HepG2 (cell line): ENCODE data around the gene PPP1R12B. TPM values are rescaled to one million over a fixed set of nuclear protein-coding genes. Genes with fewer than 3 reads are reported as not detected.

ENCODE experiments used
- ATAC-seq: fragments of 200-7000 bp; cut with Tn5 transposase; 3 replicates; pipeline ENCODE4 v1.9.1; 2020; ENCODE audit warnings: mild to moderate bottlenecking, moderate library complexity
- BruUV-seq: library from RNA; stranded (reverse); fragments of 400-500 nt; replicated peaks from 2 replicates; lab custom pipeline; 2021; lab: Mats Ljungman, UMichigan
- CTCF ChIA-PET: fragments of 300-600 bp; formaldehyde crosslinking; extraction: SDS; loops from one replicate; lab custom pipeline; 2021; ENCODE audit warnings: low total read pairs, inconsistent platforms, low intra/inter-chr PET ratio; lab: Yijun Ruan, JAX
- POLR2A ChIA-PET: fragments of 350-600 bp; sonication (Branson Sonifier 250); formaldehyde crosslinking; loops from one replicate; lab custom pipeline; 2020; ENCODE audit warnings: antibody characterized with exemption, inconsistent platforms; lab: Yijun Ruan, JAX
- DNase-seq: peaks from one replicate; pipeline ENCODE4 v3.0.0-alpha.2; 2015; ENCODE audit warnings: low spot score
- FAIRE-seq: peaks from 3 replicates; lab custom pipeline; 2011; peaks lifted over from hg19 to GRCh38; lab: Jason Lieb, UNC
- H2AFZ ChIP-seq: one replicate; pipeline ENCODE4 v1.6.1; 2011; ENCODE audit warnings: low read length, inconsistent platforms
- H3K27ac ChIP-seq: fragments of 300-600 bp; 3 replicates; pipeline ENCODE4 v1.8.0; 2011; ENCODE audit warnings: mixed run types, mild to moderate bottlenecking, mixed read lengths, low read length, inconsistent platforms; ENCODE audit not compliant: insufficient read depth; ENCODE audit errors: extremely low read length
- H3K27me3 ChIP-seq, 2 experiments: fragments of 200-600 bp in 1 of 2; 2 replicates in 1 of 2; 3 replicates in 1 of 2; pipeline versions ENCODE4 v1.6.0 to v1.8.0; 2011; ENCODE audit warnings: low read length in 2 of 2, mild to moderate bottlenecking in 2 of 2, moderate library complexity in 2 of 2, inconsistent platforms in 1 of 2; ENCODE audit not compliant: insufficient read depth in 2 of 2, control insufficient read depth in 1 of 2
- H3K36me3 ChIP-seq, 2 experiments: fragments of 200-600 bp in 1 of 2; replicated peaks in 1 of 2; 2 replicates in 1 of 2; 3 replicates in 1 of 2; pipeline versions ENCODE4 v1.5.1 to v1.8.0; 2011; ENCODE audit warnings: low read length in 2 of 2, inconsistent platforms in 1 of 2; ENCODE audit not compliant: insufficient read depth in 2 of 2, control insufficient read depth in 1 of 2
- H3K4me1 ChIP-seq: 2 replicates; pipeline ENCODE4 v1.5.1; 2012; ENCODE audit warnings: low read length, inconsistent platforms; ENCODE audit not compliant: insufficient read depth
- H3K4me2 ChIP-seq: 2 replicates; pipeline ENCODE4 v1.6.0; 2011; ENCODE audit warnings: low read depth, low read length, inconsistent platforms
- H3K4me3 ChIP-seq, 3 experiments: fragments of 200-600 bp in 1 of 3; sonication (generic), shearing (Covaris generic) in 1 of 3; replicated peaks in 1 of 3; 2 replicates each; pipeline ENCODE4 v1.5.1; 2011 to 2016; ENCODE audit warnings: low read length in 3 of 3, inconsistent platforms in 2 of 3, low read depth in 2 of 3, mild to moderate bottlenecking in 2 of 3, control low read depth in 1 of 3, mixed read lengths in 1 of 3; ENCODE audit not compliant: insufficient read depth in 1 of 3
- H3K79me2 ChIP-seq: one replicate; pipeline ENCODE4 v1.6.1; 2011; ENCODE audit warnings: low read length, inconsistent platforms; ENCODE audit not compliant: insufficient read depth
- H3K9ac ChIP-seq: 2 replicates; pipeline ENCODE4 v1.6.0; 2011; ENCODE audit warnings: mild to moderate bottlenecking, low read depth, low read length, inconsistent platforms; ENCODE audit not compliant: insufficient read depth
- H3K9me3 ChIP-seq: 2 replicates; pipeline ENCODE4 v1.5.1; 2012; ENCODE audit warnings: mild to moderate bottlenecking, low read length
- H4K20me1 ChIP-seq: 2 replicates; pipeline ENCODE4 v1.6.0; 2011; ENCODE audit warnings: inconsistent platforms, mild to moderate bottlenecking, low read length, moderate library complexity; ENCODE audit not compliant: insufficient read depth
- ATF1 ChIP-seq: IDR thresholded peaks from 2 replicates; pipeline ENCODE4 v1.6.1; 2016; ENCODE audit warnings: mild to moderate bottlenecking, control low read depth
- DDIT3 ChIP-seq: sonication (generic); formaldehyde crosslinking; IDR thresholded peaks from 2 replicates; pipeline ENCODE4 v1.4.0; 2020; ENCODE audit warnings: mild to moderate bottlenecking, missing genetic modification reagents
- FLYWCH1 ChIP-seq: sonication (generic); formaldehyde crosslinking; IDR thresholded peaks from 2 replicates; pipeline ENCODE4 v1.8.1; 2023; ENCODE audit warnings: mild to moderate bottlenecking, missing genetic modification reagents
- MLLT10 ChIP-seq: sonication (generic); formaldehyde crosslinking; IDR thresholded peaks from 2 replicates; pipeline ENCODE4 v1.4.0; 2020; ENCODE audit warnings: missing genetic modification reagents
- NBN ChIP-seq: fragments of 450-650 bp; conservative IDR thresholded peaks from 2 replicates; pipeline ENCODE4 v1.6.1; 2017
- NFE2 ChIP-seq: sonication (generic); formaldehyde crosslinking; IDR thresholded peaks from 2 replicates; pipeline ENCODE4 v1.4.0; 2020; ENCODE audit warnings: missing genetic modification reagents
- ZFY ChIP-seq: sonication (generic); formaldehyde crosslinking; IDR thresholded peaks from 2 replicates; pipeline ENCODE4 v1.4.0; 2020; ENCODE audit warnings: missing genetic modification reagents
- ZNF225 ChIP-seq: sonication (generic); formaldehyde crosslinking; IDR thresholded peaks from 2 replicates; pipeline ENCODE4 v1.4.0; 2020; ENCODE audit warnings: mild to moderate bottlenecking, missing genetic modification reagents
- ZNF282 ChIP-seq: fragments of 450-650 bp; IDR thresholded peaks from 2 replicates; pipeline ENCODE4 v1.6.1; 2018; ENCODE audit not compliant: partially characterized antibody
- ZNF317 ChIP-seq: sonication (generic); formaldehyde crosslinking; IDR thresholded peaks from 2 replicates; pipeline ENCODE4 v1.5.0; 2020; ENCODE audit warnings: mild to moderate bottlenecking, missing genetic modification reagents
- ZSCAN12 ChIP-seq: sonication (generic); formaldehyde crosslinking; IDR thresholded peaks from 2 replicates; pipeline ENCODE4 v1.9.0; 2021; ENCODE audit warnings: mild to moderate bottlenecking, missing genetic modification reagents
- WGBS: methylation state at CpG from one replicate; pipeline ENCODE4 v1.1.6; 2017; ENCODE audit warnings: low lambda C conversion rate; 5-methylcytosine and 5-hydroxymethylcytosine counted together
- in situ Hi-C: cut with HindIII; loops from 2 replicates; pipeline ENCODE4 v1.10.0; 2017; ENCODE audit warnings: low pct_unique_long_range_greater_than_20kb; ENCODE audit not compliant: extremely low pct_ligation_motif_present
- intact Hi-C: fragments of 100-400 bp; cut with micrococcal nuclease; formaldehyde crosslinking; loops from one replicate; pipeline ENCODE4 v1.10.0; 2022; ENCODE audit not compliant: unreplicated experiment
- polyA plus RNA-seq, 8 experiments: library from polyadenylated mRNA; depleted of rRNA in 3 of 8; stranded (reverse) in 7 of 8; unstranded in 1 of 8; fragments of >200 nt; fragmentation: Illumina TruSeq in 4 of 8; extraction: Trizol in 4 of 8; gene quantifications; 2 replicates each; pipeline versions ENCODE4 v1.2.1 to v1.2.3, GENCODE V29; 2011 to 2016; ENCODE audit warnings: low read depth in 4 of 8, missing spikeins in 1 of 8, mixed read lengths in 1 of 8; ENCODE audit not compliant: insufficient read depth in 1 of 8
- total RNA-seq, 5 experiments: library from RNA; depleted of rRNA; stranded (reverse); fragments of >200 nt; fragmentation: Illumina TruSeq; extraction: Trizol; gene quantifications; 2 replicates each; pipeline ENCODE4 v1.2.3, GENCODE V29; 2016; ENCODE audit warnings: low read depth in 1 of 5

Gene PPP1R12B
- total and polyA plus RNA-seq, 2 of the 13 experiments (the other 11 are each of a cell fraction or from before 2014, with no cell fraction given), result 12.0 to 13.6 TPM

DNA sequence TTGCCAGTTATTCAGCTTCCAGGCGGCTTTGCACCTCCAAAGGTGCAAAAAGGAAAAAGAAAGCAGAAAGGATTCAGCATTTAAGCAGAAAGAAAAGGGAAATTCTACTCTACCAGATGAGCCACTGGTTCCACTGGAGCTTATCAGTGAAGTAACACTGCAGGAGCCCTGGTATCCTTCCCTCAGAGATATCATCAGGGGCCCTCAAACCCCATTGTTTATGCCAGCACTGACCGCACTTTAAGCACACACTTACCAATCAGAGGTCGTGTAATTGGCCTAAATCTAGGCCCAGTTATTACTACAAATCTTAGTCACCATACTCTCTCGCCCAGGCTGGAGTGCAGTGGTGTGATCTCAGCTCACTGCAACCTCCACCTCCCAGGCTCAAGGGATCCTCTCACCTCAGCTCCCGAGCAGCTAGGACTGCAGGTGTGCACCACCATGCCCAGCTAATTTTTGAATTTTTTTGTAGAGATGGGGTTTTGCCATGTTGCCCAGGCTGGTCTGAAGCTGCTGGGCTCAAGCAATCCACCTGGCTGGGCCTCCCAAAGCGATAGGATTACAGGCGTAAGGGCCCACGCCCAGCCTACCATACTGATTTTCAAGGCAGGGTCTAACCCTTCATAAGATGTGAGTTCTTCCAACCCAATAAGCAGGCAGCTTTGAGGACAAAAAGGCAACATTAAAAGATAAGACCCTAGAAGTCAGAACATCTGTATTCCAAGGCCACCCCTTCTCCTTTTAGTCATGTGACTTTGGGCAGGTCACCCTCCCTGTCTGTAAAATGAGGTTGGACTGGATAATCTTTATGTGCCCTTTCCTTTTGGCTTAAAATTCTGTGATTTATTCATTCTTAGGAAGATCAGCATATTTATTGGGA is 236.4 kb downstream of the PPP1R12B start:
- CTCF ChIA-PET, result no interaction called here
- Histone ChIP-seq H3K27me3 (no peaks in the 10 kb centered on the region), H3K4me3 (no peak overlapping the region), H4K20me1 (no peaks in the 10 kb centered on the region), H3K4me1 (peaks cover 29% of the 10 kb centered on the region), H3K36me3 (peaks cover 2 to 15% of the 10 kb centered on the region in 2 experiments; a peak in 3 of 5 replicates), H2AFZ (no peak overlapping the region), H3K27ac (no peak overlapping the region), H3K9ac (no peak overlapping the region), H3K4me2 (no peak overlapping the region), H3K9me3 (no peaks in the 10 kb centered on the region), H3K79me2 (no peaks in the 10 kb centered on the region)
- intact Hi-C loops, result no loop called here
- DNase-seq, result no peak
- POLR2A ChIA-PET, result no interaction called here
- in situ Hi-C loops, result no loop called here
- no peak for TF ChIP-seq ZFY (CRISPR knock-in tag)
- no peak for TF ChIP-seq ATF1 (CRISPR knock-in tag)
- TF ChIP-seq NBN, result no peak
- TF ChIP-seq NFE2 (CRISPR knock-in tag), result no peak
- no peak for TF ChIP-seq ZNF225
- no peak for TF ChIP-seq ZNF282
- no peak for TF ChIP-seq MLLT10
- TF ChIP-seq FLYWCH1, result no peak
- TF ChIP-seq ZSCAN12 (CRISPR knock-in tag), result no peak
- TF ChIP-seq DDIT3 (CRISPR knock-in tag), result no peak
- TF ChIP-seq ZNF317, result no peak
- no peak for ATAC-seq
- 93% methylated on average over 8 of the region's 8 CpGs for WGBS
- BruUV-seq, result no TSS peak
- no peak for FAIRE-seq
